CD4-positive, alpha-beta T cell (primary cell): ENCODE measurements around the gene PRICKLE1. TPM values are rescaled to one million over a fixed set of nuclear protein-coding genes. Genes with fewer than 3 reads are reported as not detected.

Source experiments
- ATAC-seq: fragments of 200-7000 bp; cut with Tn5 transposase; one replicate; pipeline ENCODE4 v1.10.0; 2022; ENCODE audit warnings: mild to moderate bottlenecking; ENCODE audit not compliant: poor library complexity
- CTCF ChIA-PET: fragments of 350-600 bp; sonication (Branson Sonifier 250); formaldehyde crosslinking; loops from one replicate; lab custom pipeline; 2021; ENCODE audit warnings: antibody characterized with exemption, inconsistent platforms; lab: Charles Lee
- POLR2A ChIA-PET: fragments of 350-600 bp; sonication (Branson Sonifier 250); formaldehyde crosslinking; loops from one replicate; lab custom pipeline; 2021; ENCODE audit warnings: antibody characterized with exemption, inconsistent platforms; lab: Charles Lee
- DNase-seq, 14 experiments: peaks; one replicate each; pipeline ENCODE4 v3.0.0-alpha.2; 2013 to 2020; ENCODE audit warnings: mixed read lengths in 2 of 14
- H3K27ac ChIP-seq, 2 donors: one replicate each; pipeline versions ENCODE4 v1.5.1 to v1.7.0; 2013; ENCODE audit warnings: low read length in 2 of 2, low read depth in 1 of 2, mild to moderate bottlenecking in 1 of 2
- H3K27me3 ChIP-seq, 2 experiments: 1 replicate in 1 of 2; 2 replicates in 1 of 2; pipeline versions ENCODE4 v1.6.1 to v1.7.0; 2013; ENCODE audit warnings: low read length in 2 of 2, control low read depth in 1 of 2, mild to moderate bottlenecking in 1 of 2, moderate library complexity in 1 of 2; ENCODE audit not compliant: insufficient read depth in 2 of 2, control insufficient read depth in 1 of 2
- H3K36me3 ChIP-seq: one replicate; pipeline ENCODE4 v1.6.1; 2013; ENCODE audit warnings: low read length, control low read depth; ENCODE audit not compliant: insufficient read depth
- H3K4me1 ChIP-seq: one replicate; pipeline ENCODE4 v1.6.1; 2013; ENCODE audit warnings: low read length, control low read depth; ENCODE audit not compliant: insufficient read depth
- H3K4me3 ChIP-seq: one replicate; pipeline ENCODE4 v1.5.1; 2013; ENCODE audit warnings: mild to moderate bottlenecking, low read length, moderate library complexity
- H3K9me3 ChIP-seq, 2 experiments: 1 replicate in 1 of 2; 2 replicates in 1 of 2; pipeline versions ENCODE4 v1.6.1 to v1.7.0; 2013; ENCODE audit warnings: low read length in 2 of 2, mild to moderate bottlenecking in 2 of 2, control low read depth in 1 of 2, moderate library complexity in 1 of 2; ENCODE audit not compliant: control insufficient read depth in 1 of 2, insufficient read depth in 1 of 2
- H3K27ac Mint-ChIP-seq: one replicate; pipeline ENCODE4 v1.8.0; 2020; ENCODE audit warnings: mixed read lengths
- H3K27me3 Mint-ChIP-seq: one replicate; pipeline ENCODE4 v1.8.0; 2021; ENCODE audit warnings: mixed read lengths
- H3K36me3 Mint-ChIP-seq: one replicate; pipeline ENCODE4 v1.8.0; 2021; ENCODE audit warnings: low read depth, mixed read lengths
- H3K4me1 Mint-ChIP-seq: one replicate; pipeline ENCODE4 v1.8.0; 2021; ENCODE audit warnings: low read depth, mixed read lengths
- H3K4me3 Mint-ChIP-seq: one replicate; pipeline ENCODE4 v1.8.0; 2020; ENCODE audit warnings: mild to moderate bottlenecking, mixed read lengths
- H3K9me3 Mint-ChIP-seq: one replicate; pipeline ENCODE4 v1.8.0; 2020; ENCODE audit warnings: mixed read lengths
- intact Hi-C, 2 experiments: fragments of 100-400 bp; cut with DNase I in 1 of 2; cut with micrococcal nuclease in 1 of 2; formaldehyde crosslinking; loops; one replicate each; pipeline versions ENCODE4 v1.15.1 to v1.9.0; 2023 to 2025; cut with DNase I, micrococcal nuclease
- total RNA-seq, 174 experiments: library from RNA in 2 of 174; stranded (reverse) in 2 of 174; gene quantifications; one replicate each; pipeline ENCODE4 v1.2.3 and lab custom pipeline; 2021 to 2026
- TF ChIP-seq, protein P1 (sequence below): fragments of 200-600 bp; IDR thresholded peaks from one replicate; pipeline ENCODE4 v1.8.0; 2022; ENCODE audit warnings: antibody characterized with exemption, mild to moderate bottlenecking

The PRICKLE1 gene
- total RNA-seq, 2 experiments from 2014 or later = not detected

DNA sequence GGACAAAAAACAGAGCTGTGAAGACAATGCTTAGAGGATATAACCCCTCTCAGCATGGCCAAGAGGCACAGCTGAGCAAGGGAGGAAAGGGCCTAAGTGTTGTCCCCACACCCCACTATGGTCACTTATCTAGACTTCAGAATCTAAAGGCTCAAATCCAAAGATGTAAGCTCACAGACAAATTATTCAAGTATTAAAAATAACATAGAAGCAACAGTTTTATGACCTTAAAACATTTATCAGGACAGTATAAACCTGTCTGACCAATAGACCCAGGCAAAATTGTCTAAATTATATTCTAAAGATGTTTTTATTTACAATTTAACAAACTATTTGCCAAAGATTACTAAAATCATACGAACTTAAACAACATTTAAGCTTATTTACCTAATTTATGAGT is 28.1 kb upstream of the PRICKLE1 start:
- peaks cover 16% of the 10 kb centered on the region for H3K9me3 Mint-ChIP-seq
- POLR2A ChIA-PET = no interaction called here
- no peaks in the 10 kb centered on the region for H3K27me3 ChIP-seq
- H3K4me1 ChIP-seq = no peaks in the 10 kb centered on the region
- no peaks in the 10 kb centered on the region for H3K27me3 Mint-ChIP-seq
- H3K27ac ChIP-seq = no peak overlapping the region
- no peaks in the 10 kb centered on the region for H3K36me3 Mint-ChIP-seq
- peaks cover 5 to 21% of the 10 kb centered on the region in 2 experiments for H3K9me3 ChIP-seq
- H3K4me3 ChIP-seq = no peak overlapping the region
- CTCF ChIA-PET = interaction anchor here (0.6 kb wide), 1 partner anchor 123 kb away, joined by 3 read pairs; no protein-coding TSS in a partner anchor
- DNase-seq (no peak), ATAC-seq (no peak)
- H3K4me3 Mint-ChIP-seq = no peak overlapping the region
- no peaks in the 10 kb centered on the region for H3K36me3 ChIP-seq
- TF ChIP-seq, protein P1, sequence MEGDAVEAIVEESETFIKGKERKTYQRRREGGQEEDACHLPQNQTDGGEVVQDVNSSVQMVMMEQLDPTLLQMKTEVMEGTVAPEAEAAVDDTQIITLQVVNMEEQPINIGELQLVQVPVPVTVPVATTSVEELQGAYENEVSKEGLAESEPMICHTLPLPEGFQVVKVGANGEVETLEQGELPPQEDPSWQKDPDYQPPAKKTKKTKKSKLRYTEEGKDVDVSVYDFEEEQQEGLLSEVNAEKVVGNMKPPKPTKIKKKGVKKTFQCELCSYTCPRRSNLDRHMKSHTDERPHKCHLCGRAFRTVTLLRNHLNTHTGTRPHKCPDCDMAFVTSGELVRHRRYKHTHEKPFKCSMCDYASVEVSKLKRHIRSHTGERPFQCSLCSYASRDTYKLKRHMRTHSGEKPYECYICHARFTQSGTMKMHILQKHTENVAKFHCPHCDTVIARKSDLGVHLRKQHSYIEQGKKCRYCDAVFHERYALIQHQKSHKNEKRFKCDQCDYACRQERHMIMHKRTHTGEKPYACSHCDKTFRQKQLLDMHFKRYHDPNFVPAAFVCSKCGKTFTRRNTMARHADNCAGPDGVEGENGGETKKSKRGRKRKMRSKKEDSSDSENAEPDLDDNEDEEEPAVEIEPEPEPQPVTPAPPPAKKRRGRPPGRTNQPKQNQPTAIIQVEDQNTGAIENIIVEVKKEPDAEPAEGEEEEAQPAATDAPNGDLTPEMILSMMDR = no peak
- H3K4me1 Mint-ChIP-seq = no peaks in the 10 kb centered on the region
- intact Hi-C loops = no loop called here
- no peak overlapping the region for H3K27ac Mint-ChIP-seq

DNA sequence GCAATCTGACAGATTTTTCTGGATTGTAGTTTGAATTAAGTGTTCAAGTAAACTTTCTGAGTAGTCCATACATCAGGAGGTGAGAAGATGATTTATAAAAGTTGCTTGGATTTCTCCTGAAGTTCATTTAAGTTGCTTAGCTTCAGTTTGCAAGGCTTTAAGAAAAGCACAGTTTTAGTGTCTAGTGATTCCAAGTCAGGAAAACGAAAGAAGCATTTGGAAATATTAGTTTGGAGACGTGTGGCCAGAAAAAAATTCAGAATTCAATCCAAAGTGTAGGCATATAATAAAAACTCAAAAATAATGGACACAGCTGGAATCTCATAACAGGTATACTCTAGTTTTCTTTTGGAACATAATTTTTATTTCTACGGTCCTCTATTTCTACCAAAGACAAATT is 25.5 kb upstream of the PRICKLE1 start:
- ChIA-PET CTCF (no interaction called here), POLR2A (no interaction called here)
- no peak for DNase-seq
- H3K36me3 ChIP-seq = no peaks in the 10 kb centered on the region
- intact Hi-C loops = no loop called here
- H3K27me3 ChIP-seq = no peaks in the 10 kb centered on the region
- H3K9me3 ChIP-seq = peaks cover 0 to 21% of the 10 kb centered on the region in 2 experiments
- Mint-ChIP-seq H3K4me1 (no peaks in the 10 kb centered on the region), H3K4me3 (no peak overlapping the region), H3K27ac (no peak overlapping the region), H3K36me3 (no peaks in the 10 kb centered on the region), H3K9me3 (peaks cover 11% of the 10 kb centered on the region), H3K27me3 (peaks cover 11% of the 10 kb centered on the region)
- H3K4me1 ChIP-seq = no peaks in the 10 kb centered on the region
- ATAC-seq = no peak
- H3K4me3 ChIP-seq = no peak overlapping the region
- TF ChIP-seq, protein P1 = no peak
- H3K27ac ChIP-seq = no peak overlapping the region

DNA sequence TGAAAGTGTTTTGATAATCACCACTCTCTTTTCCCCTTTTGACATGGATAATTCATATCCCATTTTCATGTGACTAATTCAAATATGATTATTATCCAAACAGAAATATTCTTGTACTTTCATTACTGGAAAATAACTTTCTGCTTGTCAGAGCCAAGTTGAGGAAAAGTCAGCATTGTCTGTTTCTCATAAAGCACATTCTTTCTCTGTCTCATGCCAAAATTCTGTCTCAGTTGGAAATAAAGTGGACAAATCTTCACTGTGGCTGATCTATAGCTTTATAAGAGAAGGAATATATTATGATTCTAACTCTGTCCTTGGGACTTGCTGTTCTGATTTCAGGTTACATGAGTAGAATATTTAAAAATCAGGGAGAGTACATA is 22.7 kb upstream of the PRICKLE1 start:
- POLR2A ChIA-PET = no interaction called here

More for the DNA sequence above, 22.7 kb upstream of the PRICKLE1 start:
- no peak overlapping the region for H3K4me3 Mint-ChIP-seq
- no peaks in the 10 kb centered on the region for H3K36me3 Mint-ChIP-seq
- H3K27me3 Mint-ChIP-seq = peaks cover 11% of the 10 kb centered on the region
- Histone ChIP-seq H3K9me3 (peaks cover 0 to 4% of the 10 kb centered on the region in 2 experiments), H3K4me1 (no peaks in the 10 kb centered on the region), H3K27ac (no peak overlapping the region), H3K4me3 (no peak overlapping the region), H3K27me3 (no peaks in the 10 kb centered on the region), H3K36me3 (no peaks in the 10 kb centered on the region)
- intact Hi-C loops = no loop called here
- H3K9me3 Mint-ChIP-seq = peaks cover 3% of the 10 kb centered on the region
- DNase-seq (no peak), ATAC-seq (no peak)
- H3K27ac Mint-ChIP-seq = no peak overlapping the region
- no peaks in the 10 kb centered on the region for H3K4me1 Mint-ChIP-seq
- CTCF ChIA-PET = no interaction called here
- TF ChIP-seq, protein P1 = no peak
